ENCODE results near the gene FKBP2.

The FKBP2 gene

GRCh38 chr11:64275841-64276240 lies 34.9 kb downstream of the FKBP2 start:
- Histone ChIP-seq H3K4me3 (ENCODE audit: low read length, poor library complexity, severe bottlenecking) (no peak overlapping the region), H3K36me3 (ENCODE audit: insufficient read depth, low read length) (no peaks in the 10 kb centered on the region), H3F3A (ENCODE audit: low read depth) (no peaks in the 10 kb centered on the region), H3K27me3 (ENCODE audit: insufficient read depth, low read length, poor library complexity, severe bottlenecking) (no peaks in the 10 kb centered on the region), H3K79me2 (ENCODE audit: insufficient read depth, low read length) (no peaks in the 10 kb centered on the region; the same call in 1 of the 2 replicates), H3K9me3 (ENCODE audit: insufficient read depth, low read depth, low read length) (no peaks in the 10 kb centered on the region), H2AFZ (ENCODE audit: low read length) (no peak overlapping the region), H4K20me1 (ENCODE audit: insufficient read depth, low read length, poor library complexity, severe bottlenecking) (no peaks in the 10 kb centered on the region), H3K9me2 (replicated peaks; ENCODE audit: low read depth, low read length) (no peaks in the 10 kb centered on the region), H3K4me2 (ENCODE audit: low read depth, low read length, poor library complexity, severe bottlenecking) (no peak overlapping the region), H3K4me1 (ENCODE audit: insufficient read depth, low read length, poor library complexity, severe bottlenecking) (peaks cover 14% of the 10 kb centered on the region), H3K9ac (ENCODE audit: low read depth, low read length, poor library complexity, severe bottlenecking) (no peak overlapping the region)
- TF ChIP-seq EZH2phosphoT487 (IDR thresholded peaks at IDR 0.05; ENCODE audit: borderline replicate concordance) = no peak
- TF ChIP-seq, protein P1, sequence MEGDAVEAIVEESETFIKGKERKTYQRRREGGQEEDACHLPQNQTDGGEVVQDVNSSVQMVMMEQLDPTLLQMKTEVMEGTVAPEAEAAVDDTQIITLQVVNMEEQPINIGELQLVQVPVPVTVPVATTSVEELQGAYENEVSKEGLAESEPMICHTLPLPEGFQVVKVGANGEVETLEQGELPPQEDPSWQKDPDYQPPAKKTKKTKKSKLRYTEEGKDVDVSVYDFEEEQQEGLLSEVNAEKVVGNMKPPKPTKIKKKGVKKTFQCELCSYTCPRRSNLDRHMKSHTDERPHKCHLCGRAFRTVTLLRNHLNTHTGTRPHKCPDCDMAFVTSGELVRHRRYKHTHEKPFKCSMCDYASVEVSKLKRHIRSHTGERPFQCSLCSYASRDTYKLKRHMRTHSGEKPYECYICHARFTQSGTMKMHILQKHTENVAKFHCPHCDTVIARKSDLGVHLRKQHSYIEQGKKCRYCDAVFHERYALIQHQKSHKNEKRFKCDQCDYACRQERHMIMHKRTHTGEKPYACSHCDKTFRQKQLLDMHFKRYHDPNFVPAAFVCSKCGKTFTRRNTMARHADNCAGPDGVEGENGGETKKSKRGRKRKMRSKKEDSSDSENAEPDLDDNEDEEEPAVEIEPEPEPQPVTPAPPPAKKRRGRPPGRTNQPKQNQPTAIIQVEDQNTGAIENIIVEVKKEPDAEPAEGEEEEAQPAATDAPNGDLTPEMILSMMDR (conservative IDR thresholded peaks at IDR 0.05; ENCODE audit: low read length) = no peak

GRCh38 chr11:64276653-64277431 lies 35.9 kb downstream of the FKBP2 start:
- no peak overlapping the region for H2AFZ ChIP-seq (ENCODE audit: low read length)
- H3K36me3 ChIP-seq (ENCODE audit: insufficient read depth, low read length) = no peaks in the 10 kb centered on the region
- TF ChIP-seq, protein P1 (conservative IDR thresholded peaks at IDR 0.05; ENCODE audit: low read length) = no peak
- TF ChIP-seq EZH2phosphoT487 (IDR thresholded peaks at IDR 0.05; ENCODE audit: borderline replicate concordance) = no peak
- H3K9me3 ChIP-seq (ENCODE audit: insufficient read depth, low read depth, low read length) = no peaks in the 10 kb centered on the region
- no peaks in the 10 kb centered on the region for H3F3A ChIP-seq (ENCODE audit: low read depth)
- H3K9ac ChIP-seq (ENCODE audit: low read depth, low read length, poor library complexity, severe bottlenecking) = no peak overlapping the region
- no peaks in the 10 kb centered on the region for H3K9me2 ChIP-seq (replicated peaks; ENCODE audit: low read depth, low read length)
- H3K4me3 ChIP-seq (ENCODE audit: low read length, poor library complexity, severe bottlenecking) = no peak overlapping the region
- peaks cover 9% of the 10 kb centered on the region for H3K4me1 ChIP-seq (ENCODE audit: insufficient read depth, low read length, poor library complexity, severe bottlenecking)
- no peaks in the 10 kb centered on the region for H4K20me1 ChIP-seq (ENCODE audit: insufficient read depth, low read length, poor library complexity, severe bottlenecking)
- H3K79me2 ChIP-seq (ENCODE audit: insufficient read depth, low read length) = no peaks in the 10 kb centered on the region; the same call in 1 of the 2 replicates
- H3K27me3 ChIP-seq (ENCODE audit: insufficient read depth, low read length, poor library complexity, severe bottlenecking) = no peaks in the 10 kb centered on the region
- no peak overlapping the region for H3K4me2 ChIP-seq (ENCODE audit: low read depth, low read length, poor library complexity, severe bottlenecking)

DNA sequence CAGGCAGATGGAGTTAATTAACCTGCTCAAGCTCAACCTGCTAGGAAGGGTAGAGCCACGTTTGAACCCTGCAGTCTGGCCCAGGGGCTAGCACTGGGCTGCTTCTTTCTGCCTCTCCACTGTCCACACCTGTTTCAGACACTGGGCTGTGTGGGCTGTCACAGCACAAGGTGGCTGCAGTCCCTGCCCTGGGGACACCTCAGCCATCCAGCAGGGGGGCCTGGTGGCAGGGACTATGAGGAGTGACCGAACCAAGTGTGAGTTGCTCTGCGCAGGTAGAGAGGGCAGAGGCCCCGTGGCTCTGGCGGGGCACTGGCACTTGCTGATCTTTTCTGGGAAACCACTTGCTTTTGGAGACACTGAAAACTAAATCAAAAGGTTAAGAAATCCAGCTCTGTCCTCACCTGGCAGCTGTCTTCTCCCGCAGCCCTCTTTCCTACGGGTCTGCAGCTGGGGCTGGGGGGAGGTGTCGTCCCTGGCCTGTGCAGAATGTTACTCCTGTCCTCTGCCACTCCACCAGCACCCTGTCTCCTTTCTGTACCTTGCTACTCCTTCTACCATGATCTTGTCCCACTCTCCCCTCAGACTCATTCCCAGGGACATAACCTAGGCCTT lies 37.8 kb downstream of the FKBP2 start:
- Histone ChIP-seq H3K27me3 (ENCODE audit: insufficient read depth, low read length, poor library complexity, severe bottlenecking) (no peaks in the 10 kb centered on the region), H3K9ac (ENCODE audit: low read depth, low read length, poor library complexity, severe bottlenecking) (no peak overlapping the region), H3K4me3 (ENCODE audit: low read length, poor library complexity, severe bottlenecking) (no peak overlapping the region), H3K36me3 (ENCODE audit: insufficient read depth, low read length) (no peaks in the 10 kb centered on the region), H3K4me2 (ENCODE audit: low read depth, low read length, poor library complexity, severe bottlenecking) (no peak overlapping the region), H4K20me1 (ENCODE audit: insufficient read depth, low read length, poor library complexity, severe bottlenecking) (no peaks in the 10 kb centered on the region), H3K9me3 (ENCODE audit: insufficient read depth, low read depth, low read length) (no peaks in the 10 kb centered on the region), H3K9me2 (replicated peaks; ENCODE audit: low read depth, low read length) (no peaks in the 10 kb centered on the region), H3K4me1 (ENCODE audit: insufficient read depth, low read length, poor library complexity, severe bottlenecking) (peaks cover under 1% of the 10 kb centered on the region), H3K79me2 (ENCODE audit: insufficient read depth, low read length) (peaks cover 4% of the 10 kb centered on the region; the same call in 1 of the 2 replicates), H3F3A (ENCODE audit: low read depth) (no peaks in the 10 kb centered on the region), H2AFZ (ENCODE audit: low read length) (no peak overlapping the region)
- TF ChIP-seq EZH2phosphoT487 (IDR thresholded peaks at IDR 0.05; ENCODE audit: borderline replicate concordance) = no peak
- TF ChIP-seq, protein P1 (conservative IDR thresholded peaks at IDR 0.05; ENCODE audit: low read length) = no peak
